Neuronal stem cell (in vitro differentiated cells): Measurements from ENCODE around the gene REX1BD.
A peak's percentile ranks its signal among the peaks of the same experiment; 100 is the strongest.

Experiments used
- DNase-seq: peaks from one replicate; pipeline ENCODE4 v3.0.0-alpha.2; 2013; ENCODE audit warnings: low spot score
- H2AFZ ChIP-seq: one replicate; pipeline ENCODE4 v1.6.1; 2013; ENCODE audit warnings: mild to moderate bottlenecking, low read length, inconsistent platforms
- H2AK5ac ChIP-seq: 2 replicates; pipeline ENCODE4 v1.6.1; 2013; ENCODE audit warnings: low read depth, mild to moderate bottlenecking, inconsistent platforms, low read length, moderate library complexity, mixed read lengths
- H2BK120ac ChIP-seq: 2 replicates; pipeline ENCODE4 v1.6.1; 2013; ENCODE audit warnings: low read depth, mild to moderate bottlenecking, inconsistent platforms, low read length, moderate library complexity, mixed read lengths
- H2BK12ac ChIP-seq: one replicate; pipeline ENCODE4 v1.6.1; 2013; ENCODE audit warnings: low read length, inconsistent platforms
- H2BK15ac ChIP-seq: 2 replicates; pipeline ENCODE4 v1.6.1; 2013; ENCODE audit warnings: mild to moderate bottlenecking, low read length, inconsistent platforms, mixed read lengths
- H2BK5ac ChIP-seq: one replicate; pipeline ENCODE4 v1.6.1; 2013; ENCODE audit warnings: inconsistent platforms, mild to moderate bottlenecking, low read length, moderate library complexity
- H3K14ac ChIP-seq: one replicate; pipeline ENCODE4 v1.6.1; 2013; ENCODE audit warnings: low read length, inconsistent platforms
- H3K18ac ChIP-seq: 2 replicates; pipeline ENCODE4 v1.6.1; 2013; ENCODE audit warnings: low read length, inconsistent platforms
- H3K23ac ChIP-seq: 2 replicates; pipeline ENCODE4 v1.6.1; 2013; ENCODE audit warnings: low read depth, mild to moderate bottlenecking, mixed read lengths, low read length, inconsistent platforms; ENCODE audit not compliant: poor library complexity
- H3K27ac ChIP-seq: replicated peaks from 3 replicates; pipeline ENCODE4 v1.5.1; 2013; ENCODE audit warnings: low read length, inconsistent platforms
- H3K27me3 ChIP-seq, 3 experiments: 2 replicates each; pipeline ENCODE4 v1.6.1; 2013; ENCODE audit warnings: low read length in 3 of 3, mild to moderate bottlenecking in 2 of 3, inconsistent platforms in 1 of 3, low read depth in 1 of 3, mixed read lengths in 1 of 3, moderate library complexity in 1 of 3; ENCODE audit not compliant: control insufficient read depth in 3 of 3, insufficient read depth in 3 of 3
- H3K36me3 ChIP-seq, 2 donors: replicated peaks in 1 of 2; 2 replicates each; pipeline ENCODE4 v1.6.1; 2013; ENCODE audit warnings: low read length in 2 of 2; ENCODE audit not compliant: control insufficient read depth in 2 of 2, insufficient read depth in 2 of 2
- H3K4ac ChIP-seq: 2 replicates; pipeline ENCODE4 v1.6.1; 2013; ENCODE audit warnings: inconsistent platforms, mild to moderate bottlenecking, low read length, moderate library complexity
- H3K4me1 ChIP-seq, 2 donors: 1 replicate in 1 of 2; 2 replicates in 1 of 2; pipeline ENCODE4 v1.6.1; 2013; ENCODE audit warnings: low read length in 2 of 2, low read depth in 1 of 2; ENCODE audit not compliant: control insufficient read depth in 2 of 2, insufficient read depth in 1 of 2
- H3K4me2 ChIP-seq: one replicate; pipeline ENCODE4 v1.6.1; 2013; ENCODE audit warnings: mild to moderate bottlenecking, low read length, inconsistent platforms; ENCODE audit not compliant: insufficient read depth, poor library complexity, severe bottlenecking
- H3K4me3 ChIP-seq, 2 donors: 2 replicates each; pipeline ENCODE4 v1.5.1; 2013; ENCODE audit warnings: low read length in 2 of 2, mild to moderate bottlenecking in 2 of 2, inconsistent platforms in 1 of 2, moderate library complexity in 1 of 2
- H3K79me1 ChIP-seq: one replicate; pipeline ENCODE4 v1.6.1; 2013; ENCODE audit warnings: low read depth, mild to moderate bottlenecking, inconsistent platforms, low read length, moderate library complexity
- H3K9ac ChIP-seq: one replicate; pipeline ENCODE4 v1.6.1; 2013; ENCODE audit warnings: mild to moderate bottlenecking, low read depth, low read length, inconsistent platforms; ENCODE audit not compliant: poor library complexity
- H3K9me3 ChIP-seq, 2 donors: replicated peaks in 1 of 2; 2 replicates each; pipeline versions ENCODE3 to v1.6.1; 2013; ENCODE audit warnings: low read length in 2 of 2, mild to moderate bottlenecking in 2 of 2, inconsistent platforms in 1 of 2, low read depth in 1 of 2, mixed read lengths in 1 of 2, moderate library complexity in 1 of 2; ENCODE audit not compliant: control insufficient read depth in 2 of 2, insufficient read depth in 1 of 2
- H4K8ac ChIP-seq: one replicate; pipeline ENCODE4 v1.6.1; 2013; ENCODE audit warnings: low read depth, mild to moderate bottlenecking, inconsistent platforms, low read length, moderate library complexity
- H4K91ac ChIP-seq: one replicate; pipeline ENCODE4 v1.6.1; 2013; ENCODE audit warnings: low read length, low read depth, mild to moderate bottlenecking, inconsistent platforms; ENCODE audit not compliant: poor library complexity
- WGBS, 2 donors: extraction: QIAGEN DNeasy Blood & Tissue Kit; methylation state at CpG; one replicate each; pipeline ENCODE4 v1.1.7; 2013; ENCODE audit warnings: missing lambda C conversion rate in 2 of 2, mixed read lengths in 1 of 2; ENCODE audit not compliant: insufficient read length in 2 of 2, insufficient replicate concordance in 1 of 2; ENCODE audit errors: extremely low coverage in 2 of 2; 5-methylcytosine and 5-hydroxymethylcytosine counted together

Gene REX1BD

GRCh38 chr19:18551631-18552030, 37.0 kb upstream of the REX1BD start:
- Histone ChIP-seq H2BK15ac (no peak overlapping the region), H2BK5ac (no peak overlapping the region), H3K27me3 (no peaks in the 10 kb centered on the region), H3K4ac (no peak overlapping the region), H3K36me3 (no peaks in the 10 kb centered on the region), H3K23ac (no peak overlapping the region), H3K9me3 (no peaks in the 10 kb centered on the region), H4K91ac (no peak overlapping the region), H3K27ac (no peak overlapping the region), H2AFZ (no peak overlapping the region), H3K9ac (no peak overlapping the region), H2AK5ac (no peak overlapping the region), H3K18ac (no peak overlapping the region), H3K4me1 (no peaks in the 10 kb centered on the region), H3K14ac (no peak overlapping the region), H3K4me2 (no peak overlapping the region), H2BK12ac (no peak overlapping the region), H2BK120ac (no peak overlapping the region), H4K8ac (no peak overlapping the region), H3K79me1 (no peaks in the 10 kb centered on the region), H3K4me3 (no peak overlapping the region)
- no peak for DNase-seq
- WGBS, 2 donors = no CpG with 5 or more reads among the region's 6 CpGs

- Histone ChIP-seq H3K18ac (peak within 1 kb of the TSS; percentile 89), H2BK5ac (no peak within 1 kb of the TSS), H4K8ac (no peak within 1 kb of the TSS), H3K4ac (peak within 1 kb of the TSS; percentile 58), H4K91ac (no peak within 1 kb of the TSS), H3K4me3 (peak within 1 kb of the TSS; percentile 70 to 83), H3K14ac (peak within 1 kb of the TSS; percentile 39), H2AFZ (peak within 1 kb of the TSS; percentile 88), H3K79me1 (peaks cover 5% of the 10 kb centered on the region), H3K4me1 (no peaks in the 10 kb centered on the region), H2BK120ac (no peak within 1 kb of the TSS), H3K9me3 (no peaks in the 10 kb centered on the region), H3K4me2 (peak within 1 kb of the TSS; percentile 89), H2BK12ac (no peak within 1 kb of the TSS), H3K36me3 (peaks cover under 1 to 20% of the 10 kb centered on the region in 2 donors), H3K23ac (peak within 1 kb of the TSS; percentile 92), H3K27me3 (no peaks in the 10 kb centered on the region), H3K27ac (no peak within 1 kb of the TSS), H3K9ac (peak within 1 kb of the TSS; percentile 95), H2AK5ac (peak within 1 kb of the TSS; percentile 66), H2BK15ac (no peak within 1 kb of the TSS)
- no CpG with 5 or more reads among the region's 58 CpGs for WGBS, 2 donors
- DNase-seq = peak; percentile 83
These were observed 31.0 kb upstream of the REX1BD start, which contains the start of gene KXD1 for GRCh38 chr19:18557411-18558201. Gene KXD1, plus strand, starts transcription at chr19:18557870. Its CDS starts 4,187 bp downstream, at chr19:18562057.

GRCh38 chr19:18558202-18558555, 30.4 kb upstream of the REX1BD start:
- H3K18ac ChIP-seq = peak overlapping the region; percentile 89
- H2BK120ac ChIP-seq = no peak overlapping the region
- peak overlapping the region; percentile 39 for H3K14ac ChIP-seq
- H3K4me2 ChIP-seq = peak overlapping the region; percentile 89
- no peak overlapping the region for H4K8ac ChIP-seq
- DNase-seq = no peak
- no peak overlapping the region for H3K27ac ChIP-seq
- H2AK5ac ChIP-seq = peak overlapping the region; percentile 66
- no peaks in the 10 kb centered on the region for H3K4me1 ChIP-seq
- peak overlapping the region; percentile 88 for H2AFZ ChIP-seq
- H3K36me3 ChIP-seq = peaks cover 3 to 25% of the 10 kb centered on the region in 2 donors
- no peak overlapping the region for H4K91ac ChIP-seq
- no peaks in the 10 kb centered on the region for H3K27me3 ChIP-seq
- H2BK5ac ChIP-seq = no peak overlapping the region
- H3K9me3 ChIP-seq = no peaks in the 10 kb centered on the region
- no CpG with 5 or more reads among the region's 11 CpGs for WGBS, 2 donors
- H3K9ac ChIP-seq = peak overlapping the region; percentile 95
- H3K23ac ChIP-seq = peak overlapping the region; percentile 10
- peak overlapping the region; percentile 58 for H3K4ac ChIP-seq
- peak overlapping the region; percentile 70 to 83 for H3K4me3 ChIP-seq
- no peak overlapping the region for H2BK15ac ChIP-seq
- H3K79me1 ChIP-seq = peaks cover 5% of the 10 kb centered on the region
- no peak overlapping the region for H2BK12ac ChIP-seq

GRCh38 chr19:18558604-18559003, 30.0 kb upstream of the REX1BD start:
- WGBS, 2 donors = no CpG with 5 or more reads among the region's 3 CpGs
- DNase-seq = no peak
- H3K18ac ChIP-seq = no peak overlapping the region
- H3K4me2 ChIP-seq = peak overlapping the region; percentile 89
- H3K27me3 ChIP-seq = no peaks in the 10 kb centered on the region
- H2BK12ac ChIP-seq = no peak overlapping the region
- H4K8ac ChIP-seq = no peak overlapping the region
- no peak overlapping the region for H3K23ac ChIP-seq
- no peak overlapping the region for H2BK15ac ChIP-seq
- H2BK120ac ChIP-seq = no peak overlapping the region
- no peak overlapping the region for H3K9ac ChIP-seq
- H3K4me3 ChIP-seq = peak overlapping the region in 1 of 2 donors; percentile 70
- H3K79me1 ChIP-seq = peaks cover 5% of the 10 kb centered on the region
- no peak overlapping the region for H2AFZ ChIP-seq
- no peaks in the 10 kb centered on the region for H3K9me3 ChIP-seq
- no peak overlapping the region for H4K91ac ChIP-seq
- H3K36me3 ChIP-seq = peaks cover 3 to 28% of the 10 kb centered on the region in 2 donors
- H3K14ac ChIP-seq = no peak overlapping the region
- H2BK5ac ChIP-seq = no peak overlapping the region
- H3K4ac ChIP-seq = no peak overlapping the region
- no peaks in the 10 kb centered on the region for H3K4me1 ChIP-seq
- no peak overlapping the region for H2AK5ac ChIP-seq
- no peak overlapping the region for H3K27ac ChIP-seq
